DND-41 (cell line): ENCODE data around the gene ANO2.

ENCODE experiments used
- ATAC-seq: fragments of 200-7000 bp; cut with Tn5 transposase; 3 replicates; pipeline ENCODE4 v1.9.1; 2021; ENCODE audit warnings: low read depth; ENCODE audit not compliant: insufficient read depth
- DNase-seq: peaks from one replicate; pipeline ENCODE4 v3.0.0-alpha.2; 2020
- H2AFZ ChIP-seq: 2 replicates; pipeline ENCODE4 v1.6.0; 2012; ENCODE audit warnings: low read depth, low read length
- H3K27ac ChIP-seq: 2 replicates; pipeline ENCODE4 v1.5.1; 2012; ENCODE audit warnings: low read length, inconsistent platforms
- H3K27me3 ChIP-seq: fragments of 200-600 bp; sonication (generic); 2 replicates; pipeline ENCODE4 v1.6.0; 2012; ENCODE audit warnings: low read length, mild to moderate bottlenecking, inconsistent platforms; ENCODE audit not compliant: insufficient read depth, poor library complexity
- H3K36me3 ChIP-seq: 2 replicates; pipeline ENCODE4 v1.5.1; 2012; ENCODE audit warnings: low read length, inconsistent platforms; ENCODE audit not compliant: insufficient read depth
- H3K4me1 ChIP-seq: 2 replicates; pipeline ENCODE4 v1.5.1; 2012; ENCODE audit warnings: mild to moderate bottlenecking, low read length; ENCODE audit not compliant: insufficient read depth
- H3K4me2 ChIP-seq: 2 replicates; pipeline ENCODE4 v1.6.0; 2012; ENCODE audit warnings: mild to moderate bottlenecking, moderate library complexity, low read length, inconsistent platforms; ENCODE audit not compliant: insufficient read depth
- H3K4me3 ChIP-seq, 2 experiments: fragments of 200-600 bp in 1 of 2; shearing (Covaris generic) in 1 of 2; 2 replicates each; pipeline ENCODE4 v1.5.1; 2012 to 2016; ENCODE audit warnings: inconsistent platforms in 2 of 2, low read length in 2 of 2, mild to moderate bottlenecking in 2 of 2, low read depth in 1 of 2, moderate library complexity in 1 of 2
- H3K79me2 ChIP-seq: 2 replicates; pipeline ENCODE4 v1.6.0; 2012; ENCODE audit warnings: low read length, inconsistent platforms; ENCODE audit not compliant: insufficient read depth
- H3K9ac ChIP-seq: 2 replicates; pipeline ENCODE4 v1.6.0; 2012; ENCODE audit warnings: low read depth, mild to moderate bottlenecking, inconsistent platforms, low read length, moderate library complexity
- H3K9me3 ChIP-seq: 2 replicates; pipeline ENCODE4 v1.5.1; 2012; ENCODE audit warnings: low read length, moderate library complexity, mild to moderate bottlenecking, inconsistent platforms; ENCODE audit not compliant: insufficient read depth, severe bottlenecking
- H4K20me1 ChIP-seq: 2 replicates; pipeline ENCODE4 v1.6.0; 2012; ENCODE audit warnings: low read length; ENCODE audit not compliant: insufficient read depth
- EZH2 ChIP-seq: IDR thresholded peaks from 3 replicates; pipeline ENCODE4 v1.6.1; 2012; ENCODE audit warnings: borderline replicate concordance, low read depth, mild to moderate bottlenecking, moderate library complexity, low read length, inconsistent platforms; ENCODE audit not compliant: severe bottlenecking
- TF ChIP-seq, protein P1 (sequence below): IDR thresholded peaks from 2 replicates; pipeline ENCODE4 v1.5.1; 2012; ENCODE audit warnings: borderline replicate concordance, low read length, moderate library complexity, mild to moderate bottlenecking; ENCODE audit not compliant: poor library complexity, severe bottlenecking; ENCODE audit errors: extremely low read depth

Gene ANO2

DNA sequence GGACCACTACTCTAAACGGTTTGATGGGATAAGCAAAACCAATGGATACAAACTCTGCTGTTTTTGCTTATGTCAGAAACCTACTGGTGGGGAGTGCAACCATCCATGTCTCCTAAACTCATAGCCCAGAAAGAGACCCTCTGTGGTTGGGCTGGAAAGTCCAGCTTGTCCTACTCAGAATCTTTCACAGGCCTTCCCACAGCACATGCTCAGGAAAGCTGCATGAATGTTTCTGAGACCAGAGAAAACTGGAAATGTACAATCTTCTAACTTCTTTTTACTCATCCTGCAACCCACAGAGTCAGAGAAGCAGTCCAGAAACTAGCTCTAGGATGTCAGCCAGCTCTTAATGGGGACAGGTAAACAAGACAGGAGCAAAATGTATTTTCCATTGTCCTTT lies 73.3 kb downstream of the ANO2 start:
- Histone ChIP-seq H3K4me2 (no peak overlapping the region), H3K27ac (no peak overlapping the region), H3K9me3 (no peaks in the 10 kb centered on the region), H3K79me2 (no peaks in the 10 kb centered on the region), H3K4me1 (no peaks in the 10 kb centered on the region), H3K9ac (no peak overlapping the region), H4K20me1 (no peaks in the 10 kb centered on the region), H3K36me3 (no peaks in the 10 kb centered on the region), H2AFZ (no peak overlapping the region), H3K27me3 (peaks cover 10% of the 10 kb centered on the region), H3K4me3 (no peak overlapping the region)
- no peak for DNase-seq
- TF ChIP-seq EZH2, result no peak
- TF ChIP-seq, protein P1, sequence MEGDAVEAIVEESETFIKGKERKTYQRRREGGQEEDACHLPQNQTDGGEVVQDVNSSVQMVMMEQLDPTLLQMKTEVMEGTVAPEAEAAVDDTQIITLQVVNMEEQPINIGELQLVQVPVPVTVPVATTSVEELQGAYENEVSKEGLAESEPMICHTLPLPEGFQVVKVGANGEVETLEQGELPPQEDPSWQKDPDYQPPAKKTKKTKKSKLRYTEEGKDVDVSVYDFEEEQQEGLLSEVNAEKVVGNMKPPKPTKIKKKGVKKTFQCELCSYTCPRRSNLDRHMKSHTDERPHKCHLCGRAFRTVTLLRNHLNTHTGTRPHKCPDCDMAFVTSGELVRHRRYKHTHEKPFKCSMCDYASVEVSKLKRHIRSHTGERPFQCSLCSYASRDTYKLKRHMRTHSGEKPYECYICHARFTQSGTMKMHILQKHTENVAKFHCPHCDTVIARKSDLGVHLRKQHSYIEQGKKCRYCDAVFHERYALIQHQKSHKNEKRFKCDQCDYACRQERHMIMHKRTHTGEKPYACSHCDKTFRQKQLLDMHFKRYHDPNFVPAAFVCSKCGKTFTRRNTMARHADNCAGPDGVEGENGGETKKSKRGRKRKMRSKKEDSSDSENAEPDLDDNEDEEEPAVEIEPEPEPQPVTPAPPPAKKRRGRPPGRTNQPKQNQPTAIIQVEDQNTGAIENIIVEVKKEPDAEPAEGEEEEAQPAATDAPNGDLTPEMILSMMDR, result no peak
- no peak for ATAC-seq

GRCh38 chr12:5870183-5870582 lies 74.9 kb downstream of the ANO2 start:
- no peak for TF ChIP-seq EZH2
- TF ChIP-seq, protein P1, result no peak
- H3K27me3 ChIP-seq, result peaks cover 3% of the 10 kb centered on the region
- H3K4me2 ChIP-seq, result no peak overlapping the region
- H3K9me3 ChIP-seq, result no peaks in the 10 kb centered on the region
- H3K27ac ChIP-seq, result no peak overlapping the region
- ATAC-seq, result no peak
- H3K4me3 ChIP-seq, result no peak overlapping the region
- no peak for DNase-seq
- no peak overlapping the region for H3K9ac ChIP-seq
- H3K79me2 ChIP-seq, result no peaks in the 10 kb centered on the region
- H2AFZ ChIP-seq, result no peak overlapping the region
- H3K36me3 ChIP-seq, result no peaks in the 10 kb centered on the region
- no peaks in the 10 kb centered on the region for H4K20me1 ChIP-seq
- no peaks in the 10 kb centered on the region for H3K4me1 ChIP-seq

GRCh38 chr12:5868625-5869295 lies 76.3 kb downstream of the ANO2 start:
- Histone ChIP-seq H3K4me3 (no peak overlapping the region), H3K79me2 (no peaks in the 10 kb centered on the region), H3K9me3 (no peaks in the 10 kb centered on the region), H2AFZ (no peak overlapping the region), H3K4me2 (no peak overlapping the region), H4K20me1 (no peaks in the 10 kb centered on the region), H3K9ac (no peak overlapping the region), H3K27me3 (peaks cover 3% of the 10 kb centered on the region), H3K36me3 (no peaks in the 10 kb centered on the region), H3K4me1 (no peaks in the 10 kb centered on the region), H3K27ac (no peak overlapping the region)
- no peak for DNase-seq
- TF ChIP-seq, protein P1, result no peak
- TF ChIP-seq EZH2, result no peak
- no peak for ATAC-seq
